OCI-LY1 (cell line): ENCODE results near the gene ZNF747.

Experiments used
- CTCF ChIP-seq: fragments of 200-600 bp; sonication (generic), shearing (Covaris generic); IDR thresholded peaks from 2 replicates; pipeline ENCODE4 v1.5.1; 2017; ENCODE audit warnings: mild to moderate bottlenecking, antibody characterized with exemption, low read length, moderate library complexity, mixed read lengths
- EZH2 ChIP-seq: fragments of 200-600 bp; sonication (generic), shearing (Covaris generic); IDR thresholded peaks from 2 replicates; pipeline ENCODE4 v1.8.0; 2017; ENCODE audit warnings: borderline replicate concordance, mixed run types, mild to moderate bottlenecking, antibody characterized with exemption, low read length, moderate library complexity, mixed read lengths

- TF ChIP-seq CTCF = peak; percentile 8; the same call in 1 of the 2 replicates
- TF ChIP-seq EZH2 = no peak
Observed at GRCh38 chr16:30562021-30562420, 27.4 kb upstream of the ZNF747 start.
